Measurements from ENCODE around the gene DOK3. TPM values are rescaled to one million over a fixed set of nuclear protein-coding genes. Genes with fewer than 3 reads are reported as not detected.

Gene DOK3
- total RNA-seq, 1 donor from 2014 or later, result 6.7 TPM

DNA sequence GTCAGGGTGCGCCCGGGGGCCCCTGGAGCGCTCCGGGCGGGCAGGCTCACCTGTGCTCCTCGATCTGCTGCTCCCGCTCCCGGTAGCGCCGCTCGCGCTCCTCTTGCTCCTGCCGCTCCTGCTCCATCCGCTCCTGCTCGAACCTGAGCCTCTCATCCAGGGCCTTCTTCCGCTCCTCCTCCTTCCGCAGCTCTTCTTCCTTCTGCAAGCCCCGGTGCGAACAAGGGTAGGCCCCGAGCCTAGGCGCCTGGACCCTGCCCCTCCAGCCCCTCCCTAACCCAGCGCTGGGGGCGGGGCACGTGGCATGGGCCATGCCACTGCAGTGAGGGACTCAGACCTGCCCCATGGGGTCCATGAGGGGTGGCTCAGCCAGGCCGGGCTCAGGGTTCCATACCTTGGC is 42.8 kb downstream of the DOK3 start:
- no peak for DNase-seq

DNA sequence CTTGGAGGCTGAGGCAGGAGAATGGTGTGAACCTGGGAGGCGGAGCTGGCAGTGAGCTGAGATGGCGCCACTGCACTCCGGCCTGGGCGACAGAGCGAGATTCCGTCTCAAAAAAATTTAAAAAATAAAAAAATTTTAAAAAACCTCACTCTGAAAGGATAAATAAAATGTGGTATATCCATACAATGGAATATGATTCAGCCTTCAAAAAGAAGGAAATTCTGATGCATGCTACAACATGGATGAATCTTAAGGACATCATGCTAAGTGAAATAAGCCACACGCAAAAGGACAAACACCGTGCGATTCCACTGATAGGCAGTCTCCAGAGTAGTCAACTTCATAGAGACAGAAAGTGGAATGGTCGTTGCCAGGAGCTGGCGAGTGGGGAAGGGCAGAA is 44.6 kb downstream of the DOK3 start:
- DNase-seq, result no peak

DNA sequence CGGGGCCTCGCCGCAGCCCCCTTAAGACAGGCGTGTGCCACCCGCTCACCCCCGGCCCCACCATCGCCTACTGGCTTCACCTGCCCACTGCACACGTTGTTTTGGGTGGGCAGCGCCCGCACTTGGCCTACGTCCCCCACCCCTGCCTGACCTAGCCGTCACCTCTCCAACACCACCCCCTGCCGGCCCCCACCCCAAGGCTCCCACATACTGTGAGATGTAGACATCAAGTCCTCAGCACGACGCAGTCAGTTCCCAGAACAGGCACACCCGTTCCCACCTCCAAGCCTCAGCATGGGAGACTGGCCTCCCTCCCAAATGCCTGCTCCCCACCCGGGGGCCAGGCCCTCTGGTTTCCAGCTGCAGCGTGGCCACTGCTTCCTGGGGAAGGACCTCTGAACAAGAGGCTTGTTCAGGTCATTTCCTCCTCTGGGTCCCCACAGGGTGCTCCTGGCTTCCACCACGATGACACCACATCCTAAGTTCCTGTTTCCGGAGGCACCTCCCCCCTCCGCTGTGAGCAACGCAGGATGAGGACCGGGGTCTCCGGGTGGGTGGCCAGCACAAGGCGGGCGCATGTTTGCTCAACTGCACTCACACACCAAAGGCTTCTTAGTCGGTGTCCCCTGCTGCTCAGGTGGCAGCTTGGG is 47.5 kb downstream of the DOK3 start:
- DNase-seq, result no peak

DNA sequence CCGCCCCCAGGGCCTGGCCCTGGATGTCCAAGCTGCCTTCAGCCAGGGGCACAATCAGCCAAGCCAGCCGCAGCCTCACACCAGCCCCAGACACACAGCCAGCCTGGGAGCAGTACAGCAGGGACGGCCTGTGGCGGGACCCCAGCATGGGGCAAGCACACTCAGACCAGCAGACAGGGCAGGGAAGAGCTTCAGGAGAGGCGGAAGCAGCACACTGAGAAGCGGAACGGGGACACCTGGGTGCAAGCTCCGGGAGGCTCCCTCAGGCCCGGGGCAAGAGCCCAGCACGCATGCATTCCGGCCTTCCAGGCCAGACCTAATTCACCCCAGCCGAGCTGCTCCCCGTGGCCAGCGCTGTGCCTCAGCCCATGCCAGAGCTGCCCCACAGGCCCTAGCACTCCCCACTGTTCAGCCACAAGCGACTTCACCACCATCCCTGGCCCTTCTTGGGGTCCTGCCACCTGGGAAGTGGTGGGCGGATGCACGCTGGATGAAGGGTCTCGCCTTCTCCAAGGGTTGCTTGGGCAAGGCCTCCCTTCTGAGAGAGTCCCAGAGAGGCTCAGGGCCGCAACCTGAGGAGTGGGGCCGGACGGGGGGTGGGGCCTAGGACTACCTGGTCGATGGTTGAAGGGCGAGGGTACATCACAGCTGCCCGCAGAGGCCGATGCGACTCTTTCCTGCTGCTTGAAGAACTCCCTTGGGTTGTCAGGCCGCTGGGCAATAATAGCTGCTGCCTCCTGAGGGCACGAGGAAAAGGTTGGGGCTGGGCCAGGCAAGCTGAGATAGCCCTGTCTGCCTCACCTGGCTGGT is 49.6 kb downstream of the DOK3 start:
- DNase-seq, result no peak

DNA sequence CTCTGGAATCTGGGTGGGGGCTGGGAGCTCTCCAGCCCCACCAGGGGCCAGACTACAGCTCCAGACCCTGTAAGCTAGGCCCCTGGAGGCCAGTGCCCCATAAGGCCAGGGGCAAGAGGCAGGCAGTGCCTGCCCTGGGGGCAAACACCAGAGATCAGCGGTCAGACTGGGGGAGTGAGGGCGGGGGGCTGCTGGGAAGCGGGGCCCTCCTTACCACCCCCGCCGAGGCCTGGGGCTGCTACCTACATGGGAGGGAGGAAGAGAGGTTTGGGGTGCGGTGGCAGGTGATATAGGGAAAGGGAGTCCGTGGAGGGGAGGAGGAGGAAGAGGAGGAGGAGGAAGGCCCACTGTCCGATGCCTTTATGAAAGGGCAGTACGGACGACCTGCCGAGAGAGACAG is 50.3 kb downstream of the DOK3 start:
- no peak for DNase-seq

DNA sequence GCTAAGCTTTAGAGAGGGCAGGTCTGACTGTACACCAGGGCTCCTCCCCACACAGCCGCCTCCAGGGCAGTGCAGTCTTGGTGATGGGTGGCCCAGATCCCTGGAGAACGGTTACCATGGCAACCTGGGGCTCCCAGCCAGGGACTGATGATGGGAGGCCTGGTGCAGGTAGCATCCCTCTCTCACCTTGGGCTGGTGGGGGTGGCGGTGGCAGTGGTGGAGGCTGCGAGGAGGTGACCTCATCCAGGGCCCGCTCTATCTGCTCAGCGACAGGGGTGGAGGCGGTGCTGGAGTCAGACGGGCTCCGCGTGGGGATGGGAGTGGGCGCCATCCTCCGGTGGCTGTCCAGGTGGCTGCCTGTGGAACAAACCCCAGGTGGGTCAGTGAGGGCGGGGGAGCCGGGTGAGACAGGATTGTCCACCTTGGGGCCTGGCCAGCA is 50.7 kb downstream of the DOK3 start:
- DNase-seq, result peak; percentile 28

DNA sequence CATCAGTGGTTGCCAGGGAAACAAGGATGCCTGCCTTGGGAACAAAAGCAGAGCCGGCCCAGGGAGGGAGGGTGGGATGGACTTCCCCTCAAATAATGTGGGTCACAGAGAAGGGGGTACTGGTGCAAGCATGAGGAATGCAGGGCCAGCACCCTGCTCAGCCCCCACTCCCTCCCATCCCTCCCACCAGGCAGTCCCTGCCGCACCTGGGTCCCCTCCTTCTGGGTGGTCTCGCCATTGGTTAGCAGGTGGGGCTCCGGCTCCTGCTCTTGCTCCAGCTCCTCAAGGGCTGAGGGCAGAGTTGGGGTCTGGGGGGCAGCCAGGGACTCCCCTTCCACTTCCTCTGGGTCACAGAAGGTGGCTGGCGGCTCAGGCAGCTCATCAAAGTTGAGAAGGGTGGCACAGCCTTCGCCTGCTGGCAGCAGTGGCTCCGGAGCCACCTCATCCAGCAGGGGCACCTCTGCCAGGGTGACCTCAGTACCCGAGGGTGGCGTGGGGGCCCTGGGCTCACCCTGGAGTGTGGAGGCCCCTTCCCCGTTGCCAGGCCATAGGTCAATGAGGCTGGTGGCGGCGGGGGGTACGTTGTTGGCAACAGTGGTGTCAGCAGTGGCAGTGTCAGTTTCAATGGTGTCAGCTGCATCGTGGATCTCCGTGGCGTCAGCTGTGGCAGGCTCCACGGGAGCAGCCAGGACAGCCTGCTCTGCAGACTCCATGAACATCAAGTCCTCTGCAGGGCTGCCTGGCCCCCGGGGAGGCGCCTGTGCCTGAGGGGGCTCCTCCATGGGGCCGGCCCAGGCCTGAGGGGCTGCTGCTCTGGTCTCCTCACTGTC is 51.6 kb downstream of the DOK3 start:
- DNase-seq, result no peak

DNA sequence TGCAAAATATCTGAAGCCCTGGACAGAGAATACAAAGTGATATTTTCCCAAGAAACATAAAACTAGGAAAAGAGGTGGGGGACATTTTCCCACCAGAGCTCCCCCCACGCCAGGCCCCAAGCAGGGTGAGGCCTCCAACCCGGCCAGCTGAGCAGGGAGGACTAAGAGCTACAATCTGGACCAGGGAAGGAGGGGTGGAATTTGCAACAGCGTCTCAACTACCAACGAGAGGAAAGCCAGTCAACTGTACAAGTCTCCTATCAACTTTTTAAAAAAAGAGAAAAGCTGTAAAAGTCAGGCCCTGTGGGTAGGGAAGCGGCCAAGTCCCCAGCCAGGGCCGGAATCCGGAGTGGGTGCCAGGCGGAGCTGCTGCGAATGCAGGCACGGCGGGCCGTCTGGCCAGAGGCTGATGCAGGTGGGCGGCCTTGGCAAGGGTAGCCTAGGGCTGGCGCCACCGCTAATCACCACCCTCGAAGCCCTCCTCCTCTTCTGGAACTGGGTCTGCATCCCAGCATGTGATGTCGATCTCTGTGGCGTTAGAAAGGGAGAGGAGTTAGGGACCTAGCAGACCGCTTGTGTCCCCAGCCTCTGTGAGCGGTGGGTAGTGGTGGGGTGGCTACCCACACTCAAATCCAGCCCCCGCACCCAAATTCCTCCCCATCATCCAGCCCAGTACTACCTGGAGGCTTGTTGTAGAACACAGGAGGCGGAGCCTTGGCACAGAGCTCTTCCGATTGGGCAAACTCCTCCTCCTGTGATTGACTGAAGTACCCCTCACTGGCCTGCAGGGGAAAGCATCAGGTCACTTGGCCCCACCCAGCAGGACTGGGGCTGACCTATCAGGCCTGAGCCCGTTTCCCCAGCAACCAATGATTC is 52.4 kb downstream of the DOK3 start:
- DNase-seq, result peak; percentile 91

DNA sequence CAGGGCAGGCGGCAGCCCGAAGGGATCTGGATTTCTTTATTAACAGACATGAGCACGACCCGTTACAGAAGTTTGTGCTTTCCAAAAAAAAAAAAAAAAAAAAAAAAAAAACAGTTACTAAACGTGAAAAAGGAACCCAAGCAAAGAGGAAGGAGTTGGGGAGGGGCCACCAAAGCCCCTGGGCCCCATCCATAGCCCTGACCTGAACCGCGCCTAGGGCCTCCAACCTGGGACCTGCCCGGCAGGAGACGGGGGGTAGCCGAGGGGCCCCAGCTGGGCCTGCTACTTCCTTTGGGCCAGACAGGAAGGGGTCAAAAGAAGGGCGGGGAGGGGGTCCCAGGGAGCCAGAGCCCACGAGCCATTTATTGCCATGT is 53.0 kb downstream of the DOK3 start:
- no peak for DNase-seq

DNA sequence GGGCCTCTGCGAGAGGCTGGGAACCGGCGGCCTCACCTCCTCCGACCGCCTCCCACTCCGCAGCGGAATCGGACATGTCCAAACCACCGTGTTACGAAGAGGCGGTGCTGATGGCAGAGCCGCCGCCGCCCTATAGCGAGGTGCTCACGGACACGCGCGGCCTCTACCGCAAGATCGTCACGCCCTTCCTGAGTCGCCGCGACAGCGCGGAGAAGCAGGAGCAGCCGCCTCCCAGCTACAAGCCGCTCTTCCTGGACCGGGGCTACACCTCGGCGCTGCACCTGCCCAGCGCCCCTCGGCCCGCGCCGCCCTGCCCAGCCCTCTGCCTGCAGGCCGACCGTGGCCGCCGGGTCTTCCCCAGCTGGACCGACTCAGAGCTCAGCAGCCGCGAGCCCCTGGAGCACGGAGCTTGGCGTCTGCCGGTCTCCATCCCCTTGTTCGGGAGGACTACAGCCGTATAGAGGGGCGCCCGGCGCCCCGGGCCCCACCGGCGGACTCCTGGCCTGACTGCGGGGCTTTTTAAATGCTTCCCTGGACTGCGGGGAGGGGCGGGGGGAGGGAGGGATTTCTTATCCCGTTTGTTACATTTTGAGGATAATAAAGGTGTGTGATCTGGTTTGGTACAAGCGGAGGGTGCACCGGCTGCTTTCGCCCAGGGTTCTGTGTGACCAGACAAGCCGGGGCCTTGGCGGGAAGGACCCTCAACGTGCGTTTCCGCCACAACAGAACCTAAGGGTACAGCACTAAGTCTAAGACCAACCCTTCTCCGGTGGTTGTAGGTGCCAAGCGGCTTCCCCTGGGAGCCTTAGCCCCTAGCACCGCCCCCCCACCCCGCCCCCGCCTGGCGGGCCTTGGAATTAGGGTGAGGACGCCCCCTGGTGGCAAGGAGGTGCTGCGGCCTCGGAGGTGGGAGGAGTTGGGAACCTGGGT is 53.7 kb downstream of the DOK3 start:
- peak; percentile 96 for DNase-seq

DNA sequence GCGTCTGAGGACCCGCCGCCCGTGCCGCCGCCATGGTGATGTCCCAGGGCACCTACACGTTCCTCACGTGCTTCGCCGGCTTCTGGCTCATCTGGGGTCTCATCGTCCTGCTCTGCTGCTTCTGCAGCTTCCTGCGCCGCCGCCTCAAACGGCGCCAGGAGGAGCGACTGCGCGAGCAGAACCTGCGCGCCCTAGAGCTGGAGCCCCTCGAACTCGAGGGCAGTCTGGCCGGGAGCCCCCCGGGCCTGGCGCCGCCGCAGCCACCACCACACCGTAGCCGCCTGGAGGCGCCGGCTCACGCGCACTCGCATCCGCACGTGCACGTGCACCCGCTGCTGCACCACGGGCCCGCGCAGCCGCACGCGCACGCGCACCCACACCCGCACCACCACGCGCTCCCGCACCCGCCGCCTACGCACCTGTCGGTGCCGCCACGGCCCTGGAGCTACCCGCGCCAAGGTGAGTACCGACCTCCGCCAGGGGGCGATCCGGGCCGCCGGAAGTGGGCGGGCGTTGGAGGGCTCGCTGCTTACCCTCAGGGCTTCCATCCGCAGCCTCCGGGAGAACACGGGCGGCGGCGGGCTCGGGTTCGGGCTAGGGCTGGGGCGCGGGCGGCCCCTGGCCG is 54.5 kb downstream of the DOK3 start:
- peak; percentile 87 for DNase-seq

DNA sequence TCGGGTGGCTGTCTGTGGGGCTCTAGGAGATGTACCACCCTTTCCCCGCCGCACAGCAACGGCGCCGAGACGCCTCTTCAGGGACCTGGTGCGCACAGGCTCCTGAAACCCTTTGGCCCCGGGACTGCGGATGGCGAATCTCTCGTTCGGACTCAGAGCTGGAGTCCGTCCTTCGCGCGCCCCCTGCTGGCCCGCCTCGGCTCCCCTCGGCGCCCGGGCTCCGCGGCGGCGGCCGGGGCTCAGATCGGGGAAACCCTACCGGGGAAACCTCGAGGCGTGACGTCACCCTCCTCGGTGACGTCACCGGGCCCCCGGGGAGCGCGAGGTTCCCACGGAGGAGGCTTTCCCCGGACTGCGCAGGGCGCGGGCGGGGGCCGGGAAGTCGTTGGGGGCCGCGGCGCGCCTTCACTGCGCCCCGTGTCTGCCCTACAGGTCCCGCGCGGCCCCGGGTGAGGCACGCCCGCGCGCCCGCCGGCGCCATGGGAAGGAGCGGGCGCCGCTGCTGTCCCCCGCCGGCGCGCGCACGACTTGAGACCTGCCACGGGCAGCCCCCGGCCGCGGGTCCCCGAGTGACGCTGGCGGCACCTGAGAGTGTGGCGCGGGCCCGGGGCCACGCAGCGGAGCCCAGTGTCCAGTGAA is 55.1 kb downstream of the DOK3 start:
- DNase-seq, result peak; percentile 94

DNA sequence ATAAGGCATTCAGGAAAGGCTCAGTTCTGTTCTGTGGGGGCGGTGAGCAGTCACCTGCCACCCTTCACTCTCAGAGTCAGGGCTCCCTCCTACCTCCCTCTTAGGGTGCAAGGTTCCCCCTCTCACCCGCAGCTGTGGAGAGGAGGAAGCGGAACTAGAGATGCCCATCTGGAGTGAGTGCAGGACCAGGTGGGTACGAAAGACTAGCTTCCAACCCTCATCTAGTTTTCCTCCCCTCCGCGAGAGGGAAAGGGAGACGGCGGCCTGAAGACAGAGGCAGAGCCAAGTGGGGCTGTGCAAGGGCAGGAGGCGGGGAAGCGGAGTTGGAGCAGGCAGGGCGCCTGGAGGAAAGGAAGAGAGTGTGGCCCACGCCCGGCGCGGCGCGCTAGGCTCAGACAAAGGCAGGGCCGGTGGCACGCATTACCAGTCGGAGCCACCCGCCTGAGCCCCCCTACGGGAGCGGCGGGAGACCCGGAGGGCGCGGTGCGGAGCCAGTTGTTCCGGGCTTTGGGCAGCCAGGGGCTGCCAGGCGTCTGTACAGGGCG is 55.7 kb downstream of the DOK3 start:
- DNase-seq, result peak; percentile 61

DNA sequence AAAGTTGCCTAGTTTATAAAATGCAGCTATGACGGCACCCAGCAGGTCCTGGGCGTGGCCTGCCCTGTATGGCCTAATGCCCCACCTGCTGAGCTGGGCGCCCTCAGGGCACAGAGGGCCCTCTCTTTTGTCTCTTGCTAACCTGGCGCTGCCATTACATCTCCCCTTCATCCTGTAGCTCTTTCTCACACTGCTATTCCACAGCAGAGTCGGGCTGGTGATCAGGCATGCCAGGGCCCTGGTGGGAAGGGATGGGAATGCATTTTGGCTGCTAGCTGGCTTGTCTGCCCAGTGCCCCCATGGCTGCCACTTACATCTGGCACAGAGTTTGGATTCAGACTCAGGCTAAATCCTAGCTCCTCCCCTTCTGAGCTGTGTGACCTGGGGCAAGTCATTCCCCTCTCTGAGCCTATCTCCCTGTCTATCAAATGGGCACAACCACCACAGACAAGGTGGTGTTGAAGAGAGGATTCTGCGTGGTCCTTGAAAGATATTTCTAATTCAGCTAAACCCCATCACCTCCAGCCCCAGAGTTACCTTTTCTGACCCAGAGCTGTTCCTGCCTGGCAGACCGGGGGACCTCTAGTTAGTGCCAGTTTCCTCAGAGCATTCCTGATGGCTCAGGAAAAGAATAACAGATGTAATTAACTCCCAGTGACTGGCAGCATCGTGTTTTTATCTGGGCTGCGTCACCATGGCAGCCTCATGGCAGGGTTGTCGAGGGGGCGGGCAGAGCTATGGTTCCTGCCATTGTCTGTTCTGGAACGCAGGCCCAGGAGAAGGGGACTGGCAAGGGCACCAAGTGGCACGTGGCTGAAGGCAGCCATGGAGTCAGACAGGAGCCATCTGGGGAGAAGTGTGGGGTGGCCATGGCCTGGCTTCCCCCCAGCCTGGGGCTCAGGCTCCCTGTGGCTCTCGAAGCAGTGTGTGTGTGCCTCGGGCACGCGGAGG is 56.7 kb downstream of the DOK3 start:
- no peak for DNase-seq
